ENCODE measurements around the gene JAGN1.

DNA sequence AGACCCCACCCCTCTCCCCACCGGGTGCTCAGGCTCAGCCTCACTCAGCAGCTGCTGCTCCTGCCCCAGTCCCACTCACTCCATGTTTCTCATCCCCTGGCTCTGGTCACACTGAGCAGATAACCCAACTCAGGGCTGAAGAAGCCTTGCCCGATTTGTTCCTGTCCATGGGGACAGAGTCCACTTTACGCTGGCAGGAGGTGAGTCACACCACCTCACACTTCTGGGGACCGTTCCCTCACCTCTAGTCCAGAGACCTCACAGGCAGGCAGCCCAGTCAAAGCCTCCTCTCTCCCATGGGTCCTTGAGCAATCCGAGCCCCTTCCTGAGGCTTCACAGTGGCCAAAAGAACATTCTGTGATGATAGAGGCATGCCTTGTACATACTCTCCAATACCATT lies 11.7 kb upstream of the JAGN1 start:
- no peak for TF ChIP-seq POLR2AphosphoS5 (IDR thresholded peaks at IDR 0.05; ENCODE audit: control insufficient read depth, insufficient read depth, low read depth, low read length)
- TF ChIP-seq BHLHE40 (IDR thresholded peaks at IDR 0.05; ENCODE audit: low read length), result no peak

All from K562 (cell line).